AG04449 (cell line): ENCODE data around the gene HAS3.

Experiments
- CTCF ChIA-PET: fragments of 350-600 bp; formaldehyde crosslinking; extraction: SDS; loops from one replicate; lab custom pipeline; 2021; ENCODE audit warnings: antibody characterized with exemption; lab: Yijun Ruan, JAX
- POLR2A ChIA-PET: fragments of 400-600, 350-600 bp; formaldehyde crosslinking; extraction: SDS; loops from one replicate; lab custom pipeline; 2020; ENCODE audit warnings: antibody characterized with exemption, inconsistent platforms; lab: Yijun Ruan, JAX
- DNase-seq: peaks from one replicate; pipeline ENCODE4 v3.0.0-alpha.2; 2010; ENCODE audit warnings: low read depth, low spot score
- H3K4me3 ChIP-seq: 2 replicates; pipeline ENCODE4 v1.5.1; 2011; ENCODE audit warnings: low read depth, mild to moderate bottlenecking, control low read depth, low read length
- TF ChIP-seq, protein P1 (sequence below): IDR thresholded peaks from one replicate; pipeline ENCODE4 v1.5.1; 2011; ENCODE audit warnings: mild to moderate bottlenecking, moderate library complexity, low read length, control low read depth, inconsistent platforms; ENCODE audit not compliant: insufficient read depth; ENCODE audit errors: missing control alignments

The HAS3 gene

DNA sequence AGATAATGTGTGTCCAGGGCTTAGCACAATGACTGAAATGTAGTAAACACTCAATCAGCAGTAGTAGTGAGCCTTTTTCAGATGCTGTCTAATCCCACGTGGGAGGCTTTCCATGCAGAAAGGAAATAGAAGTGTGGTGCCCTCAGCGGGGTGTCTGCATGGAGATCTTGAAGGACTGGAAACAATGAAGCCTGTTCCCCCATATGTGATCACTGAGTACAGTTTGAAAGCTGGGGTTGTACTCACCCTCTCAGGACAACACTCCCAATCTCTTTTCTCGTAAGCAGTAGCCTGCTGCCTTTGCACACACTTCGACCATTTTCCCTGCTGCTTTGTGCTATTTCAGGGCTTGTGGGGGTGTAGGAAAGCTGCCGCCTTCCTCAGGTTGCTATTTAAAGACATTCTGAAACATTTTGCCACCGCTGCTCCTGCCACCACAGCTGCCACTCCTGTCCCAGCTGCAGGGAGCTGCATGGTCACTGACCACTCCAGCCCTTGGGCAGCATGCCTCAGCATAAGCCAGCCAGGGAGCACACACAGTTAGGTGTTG, 40.6 kb upstream of the HAS3 start:
- POLR2A ChIA-PET, result no interaction called here
- CTCF ChIA-PET, result interaction anchor here (0.8 kb wide), 1 partner anchor 48 kb away, joined by 4 read pairs; no protein-coding TSS in a partner anchor

DNA sequence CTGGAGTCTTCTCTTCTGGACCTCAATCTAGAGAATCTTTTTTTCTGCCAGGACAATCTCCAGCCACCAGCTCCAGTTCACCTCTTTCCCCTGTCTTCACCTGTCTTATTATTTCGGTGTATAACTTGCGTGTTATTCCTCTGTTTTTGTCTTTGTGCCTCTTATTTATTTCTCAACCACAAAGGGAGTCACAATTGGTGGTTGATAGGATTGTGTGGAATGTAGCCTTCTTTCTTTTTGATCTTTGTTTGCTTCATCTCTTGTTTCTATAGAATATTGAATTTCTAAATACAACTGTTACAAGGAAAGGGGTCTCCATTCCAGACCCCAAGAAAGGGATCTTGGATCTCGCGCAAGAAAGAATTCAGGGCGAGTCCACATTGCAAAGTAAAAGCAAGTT, 35.9 kb upstream of the HAS3 start:
- TF ChIP-seq, protein P1, sequence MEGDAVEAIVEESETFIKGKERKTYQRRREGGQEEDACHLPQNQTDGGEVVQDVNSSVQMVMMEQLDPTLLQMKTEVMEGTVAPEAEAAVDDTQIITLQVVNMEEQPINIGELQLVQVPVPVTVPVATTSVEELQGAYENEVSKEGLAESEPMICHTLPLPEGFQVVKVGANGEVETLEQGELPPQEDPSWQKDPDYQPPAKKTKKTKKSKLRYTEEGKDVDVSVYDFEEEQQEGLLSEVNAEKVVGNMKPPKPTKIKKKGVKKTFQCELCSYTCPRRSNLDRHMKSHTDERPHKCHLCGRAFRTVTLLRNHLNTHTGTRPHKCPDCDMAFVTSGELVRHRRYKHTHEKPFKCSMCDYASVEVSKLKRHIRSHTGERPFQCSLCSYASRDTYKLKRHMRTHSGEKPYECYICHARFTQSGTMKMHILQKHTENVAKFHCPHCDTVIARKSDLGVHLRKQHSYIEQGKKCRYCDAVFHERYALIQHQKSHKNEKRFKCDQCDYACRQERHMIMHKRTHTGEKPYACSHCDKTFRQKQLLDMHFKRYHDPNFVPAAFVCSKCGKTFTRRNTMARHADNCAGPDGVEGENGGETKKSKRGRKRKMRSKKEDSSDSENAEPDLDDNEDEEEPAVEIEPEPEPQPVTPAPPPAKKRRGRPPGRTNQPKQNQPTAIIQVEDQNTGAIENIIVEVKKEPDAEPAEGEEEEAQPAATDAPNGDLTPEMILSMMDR, result no peak
- POLR2A ChIA-PET, result no interaction called here
- CTCF ChIA-PET, result no interaction called here
- no peak for DNase-seq
- no peak overlapping the region for H3K4me3 ChIP-seq

More for the DNA sequence above, 40.6 kb upstream of the HAS3 start:
- TF ChIP-seq, protein P1, result no peak
- H3K4me3 ChIP-seq, result no peak overlapping the region
- no peak for DNase-seq

DNA sequence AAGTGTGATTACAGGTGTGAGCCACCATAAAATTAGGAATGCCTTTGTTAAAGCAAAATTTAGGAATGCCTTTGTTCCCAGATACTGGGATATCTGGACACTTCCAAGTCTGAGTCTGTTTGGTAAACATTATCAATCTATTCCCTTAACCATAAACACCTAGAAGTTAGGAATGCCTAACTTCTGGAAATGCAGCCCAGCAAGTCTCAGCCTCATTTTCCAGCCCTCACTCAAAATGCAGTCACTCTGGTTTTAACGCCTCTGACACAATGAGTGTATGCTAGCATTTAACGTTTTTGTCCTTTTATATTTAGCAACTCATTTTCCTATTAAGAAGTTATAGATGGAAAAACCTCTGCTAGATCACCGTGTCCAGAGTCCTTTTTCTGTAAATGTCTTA, 34.4 kb upstream of the HAS3 start:
- no peak for DNase-seq
- POLR2A ChIA-PET, result no interaction called here
- CTCF ChIA-PET, result no interaction called here
- TF ChIP-seq, protein P1, result no peak
- no peak overlapping the region for H3K4me3 ChIP-seq

DNA sequence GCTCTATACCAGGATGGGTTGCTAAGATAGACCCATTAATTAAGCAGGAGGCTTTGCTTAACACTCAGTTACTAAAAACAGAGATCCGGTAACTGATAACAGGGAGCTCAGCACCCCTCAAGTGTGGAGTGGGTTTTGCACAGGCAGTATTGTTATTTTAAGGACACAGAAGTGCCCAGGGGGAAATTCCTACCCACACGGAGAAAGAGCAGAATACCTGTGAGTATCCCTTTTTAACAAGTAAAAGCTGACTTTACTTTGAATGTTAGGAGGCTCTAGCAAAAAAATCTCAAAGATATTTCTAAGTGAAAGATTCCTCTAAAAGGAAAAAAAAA, 32.8 kb upstream of the HAS3 start:
- ChIA-PET CTCF (interaction anchor here (0.7 to 1.0 kb wide), 5 partner anchors 8 to 225 kb away, joined by 3 read pairs; no protein-coding TSS in a partner anchor), POLR2A (interaction anchor here (0.6 to 0.9 kb wide), 2 partner anchors 15 to 32 kb away, joined by 3 to 4 read pairs; no protein-coding TSS in a partner anchor)
- DNase-seq, result no peak
- TF ChIP-seq, protein P1, result no peak
- no peak overlapping the region for H3K4me3 ChIP-seq

DNA sequence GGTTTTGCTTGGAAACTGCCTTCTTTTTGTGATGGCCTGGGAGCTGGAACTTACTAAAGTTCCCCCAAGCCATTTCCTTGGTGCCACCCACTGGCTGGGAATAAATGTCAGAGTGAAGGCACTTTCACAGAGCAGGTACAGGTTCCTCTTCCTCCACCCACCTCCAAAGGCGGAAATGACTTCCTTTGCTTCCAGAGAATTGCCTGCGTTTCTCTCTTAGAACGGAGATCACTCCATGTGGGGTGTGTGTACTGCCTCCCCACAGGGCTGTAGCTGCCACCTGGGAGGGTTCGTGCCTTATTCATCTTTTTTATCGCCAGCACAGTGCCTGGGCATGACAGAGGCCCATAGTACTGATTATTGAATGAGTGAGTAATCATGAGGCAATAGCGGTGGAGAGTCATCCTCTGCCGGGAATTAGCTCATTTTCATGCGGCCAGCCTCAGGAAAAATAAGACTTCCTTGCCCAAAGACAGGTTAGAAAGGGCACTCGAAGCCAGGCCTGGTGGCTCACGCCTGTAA, 32.2 kb upstream of the HAS3 start:
- CTCF ChIA-PET, result interaction anchor here (0.7 to 1.0 kb wide), 4 partner anchors 8 to 226 kb away, joined by 3 read pairs; no protein-coding TSS in a partner anchor
- H3K4me3 ChIP-seq, result no peak overlapping the region
- no peak for DNase-seq
- TF ChIP-seq, protein P1, result no peak
- POLR2A ChIA-PET, result no interaction called here

DNA sequence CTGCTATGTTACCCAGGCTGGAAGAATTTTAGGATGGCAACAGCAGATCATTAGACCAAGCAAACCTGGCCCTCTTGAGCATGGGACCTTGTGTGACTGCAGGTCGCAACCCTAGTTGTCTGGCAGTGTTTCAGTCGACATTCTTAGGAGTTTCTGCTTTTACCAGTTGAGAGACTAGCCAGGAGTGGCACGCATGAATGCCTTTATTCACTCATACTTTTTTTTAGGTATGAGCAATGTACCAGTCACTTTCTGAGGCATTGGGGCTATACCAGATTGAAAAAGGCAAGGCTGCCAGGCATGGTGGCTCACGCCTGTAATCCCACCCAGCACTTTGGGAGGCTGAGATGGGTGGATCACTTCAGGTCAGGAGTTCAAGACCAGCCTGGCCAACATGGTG, 28.2 kb upstream of the HAS3 start:
- TF ChIP-seq, protein P1, result no peak
- POLR2A ChIA-PET, result no interaction called here
- no peak for DNase-seq
- H3K4me3 ChIP-seq, result no peak overlapping the region
- CTCF ChIA-PET, result no interaction called here
